Right renal cortex interstitium (tissue), 3 donors: ENCODE results near the gene TEX29. TPM values are rescaled to one million over a fixed set of nuclear protein-coding genes. Genes with fewer than 3 reads are reported as not detected.

Source experiments
- DNase-seq, 3 donors: peaks; one replicate each; pipeline ENCODE4 v3.0.0-alpha.2; 2013; ENCODE audit warnings: low read depth in 3 of 3, low spot score in 2 of 3
- polyA plus RNA-seq, 3 donors: library from polyadenylated mRNA; unstranded; fragments of 120-200 nt; gene quantifications; one replicate each; pipeline ENCODE4 v1.2.1, GENCODE V29; 2013; ENCODE audit not compliant: insufficient read length in 3 of 3

The TEX29 gene
- polyA plus RNA-seq, 3 donors: 0.35 to 0.37 TPM; not detected in 1

- no peak for DNase-seq
These were observed 68.5 kb downstream of the TEX29 start for GRCh38 chr13:111388851-111389500.

- no peak for DNase-seq
These were observed 69.4 kb downstream of the TEX29 start for GRCh38 chr13:111389621-111390521.

GRCh38 chr13:111390522-111391270 lies 70.3 kb downstream of the TEX29 start:
- no peak for DNase-seq

GRCh38 chr13:111392486-111392885 lies 72.0 kb downstream of the TEX29 start:
- DNase-seq: no peak

- DNase-seq: no peak
These were observed 72.9 kb downstream of the TEX29 start for GRCh38 chr13:111393221-111393790.

Other genes with a start within 250 kb of the TEX29 start
- 10 to 100 TPM; 56.1 to 66.4 (median 61.8) TPM for gene ARHGEF7, start 205.3 kb upstream of the TEX29 start, polyA plus RNA-seq